GM19238 (cell line): ENCODE data around the gene ZNF407.
"Not testable (repeated sequence)": the region's sequence is repeated elsewhere in the genome, so short reads cannot be mapped to it uniquely, and the experiment has no call there.

Experiments used
- DNase-seq: peaks from one replicate; pipeline ENCODE4 v3.0.0; 2011; ENCODE audit warnings: low spot score; ENCODE audit not compliant: insufficient read length

The ZNF407 gene

DNA sequence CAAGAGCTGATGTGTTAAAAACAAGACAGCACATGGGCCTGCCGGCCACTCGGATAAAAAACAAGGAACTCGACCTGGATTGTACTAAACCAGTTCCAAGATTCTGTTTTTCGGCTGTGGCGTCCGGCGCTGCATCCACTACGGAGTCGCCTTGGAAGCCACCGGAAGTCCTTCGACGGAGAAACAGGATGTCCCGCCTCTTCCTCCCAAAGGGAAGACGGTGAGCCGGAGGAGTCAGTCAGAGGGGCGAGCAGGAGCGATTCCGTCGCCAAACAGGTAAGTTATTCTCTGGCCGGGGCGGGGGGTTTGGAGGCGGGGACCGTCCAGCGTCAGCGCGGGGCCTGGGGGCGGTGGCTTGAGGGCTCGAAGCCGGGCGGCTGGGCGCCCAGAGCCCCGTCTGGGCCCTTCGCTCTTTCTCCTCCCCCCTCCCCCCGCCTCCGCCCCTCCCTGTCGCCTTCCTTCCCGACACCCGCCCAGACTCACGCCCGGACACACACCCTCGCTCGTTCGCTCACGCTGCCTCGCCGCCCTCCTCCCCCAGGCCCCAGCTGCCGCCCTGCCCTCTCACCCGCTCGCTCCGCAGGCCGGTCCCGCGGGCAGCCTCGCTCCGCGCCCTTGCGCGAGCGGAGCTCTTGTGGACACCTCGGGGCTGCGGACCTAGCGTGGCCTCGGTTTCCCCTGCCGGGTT lies at the start of gene ZNF407:
TSS of gene ZNF407 (plus strand) at position 209 of the 688 bp plus-strand sequence. CDS start 33,150 bp downstream, outside the sequence.
- peak; percentile 76 for DNase-seq

DNA sequence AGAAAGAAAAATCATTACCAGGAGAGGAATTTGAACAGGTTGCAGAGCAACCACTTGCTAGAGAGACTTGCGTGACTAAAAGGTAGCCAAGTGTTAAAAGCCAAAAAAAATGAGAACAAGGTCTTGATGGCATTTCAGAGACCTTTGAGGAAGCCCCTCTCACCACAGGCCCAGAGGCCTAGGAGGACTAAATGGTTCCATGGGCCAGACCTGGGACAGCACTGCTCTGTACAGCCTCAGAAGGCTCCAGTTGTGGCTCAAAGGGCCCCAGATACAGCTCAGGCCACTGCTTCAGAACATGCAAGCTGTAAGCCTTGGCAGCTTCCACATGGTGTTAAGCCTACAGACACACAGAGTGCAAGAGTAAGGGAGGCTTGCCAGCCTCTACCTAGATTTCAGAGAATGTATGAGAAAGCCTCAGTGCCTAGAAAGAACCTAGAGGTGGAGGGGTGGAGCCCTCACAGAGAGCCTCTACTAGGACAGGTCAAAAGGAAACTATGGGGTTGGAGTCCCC lies 48.0 kb upstream of the ZNF407 start:
- DNase-seq, result no peak

GRCh38 chr18:74550886-74551285 lies 46.8 kb upstream of the ZNF407 start:
- DNase-seq, result no peak

GRCh38 chr18:74551452-74551851 lies 46.2 kb upstream of the ZNF407 start:
- no peak for DNase-seq

DNA sequence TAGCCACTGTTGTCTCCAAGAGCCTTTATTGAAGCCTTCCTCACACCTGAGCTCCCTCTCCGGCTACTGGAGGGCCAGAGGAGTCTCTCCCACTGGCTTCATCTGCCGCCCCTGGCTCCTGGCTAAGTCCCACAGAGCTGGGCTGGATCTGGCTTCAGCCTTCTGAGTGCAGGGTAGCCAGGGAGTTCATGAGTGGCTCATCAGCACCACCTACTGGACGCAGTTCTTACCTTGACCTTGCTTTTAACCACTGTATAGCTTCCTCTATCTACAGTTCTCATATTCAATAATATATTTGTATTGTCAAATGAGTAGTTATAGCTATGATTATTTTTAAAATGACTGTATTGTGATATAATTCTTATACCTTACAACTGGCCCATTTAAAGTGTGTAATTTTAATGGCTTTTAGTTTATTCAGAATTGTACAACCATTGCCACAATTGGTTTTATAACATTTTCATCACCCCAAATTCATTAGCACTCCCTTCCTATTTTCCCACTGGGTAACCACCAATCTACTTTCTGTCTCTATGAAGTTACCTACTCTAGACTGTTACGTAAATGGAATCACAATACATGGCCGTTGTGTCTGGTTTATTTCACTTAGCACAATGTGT lies 45.6 kb upstream of the ZNF407 start:
- DNase-seq, result peak; percentile 79

DNA sequence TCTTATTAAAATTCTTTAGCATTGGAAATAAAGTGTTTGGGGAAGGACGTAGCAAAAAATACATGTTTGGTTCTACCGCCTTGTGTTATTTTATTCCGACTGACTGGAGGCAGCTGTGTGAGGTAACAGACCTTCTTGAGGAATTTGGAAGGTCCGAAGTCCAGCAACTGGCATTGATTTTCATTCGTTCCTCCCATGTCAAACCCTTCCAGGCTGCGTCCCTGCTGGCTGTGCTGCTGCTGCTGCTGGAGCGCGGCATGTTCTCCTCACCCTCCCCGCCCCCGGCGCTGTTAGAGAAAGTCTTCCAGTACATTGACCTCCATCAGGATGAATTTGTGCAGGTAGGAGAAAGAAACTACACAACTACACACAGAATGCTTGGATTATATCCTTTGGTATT lies 41.5 kb upstream of the ZNF407 start:
- DNase-seq, result no peak

DNA sequence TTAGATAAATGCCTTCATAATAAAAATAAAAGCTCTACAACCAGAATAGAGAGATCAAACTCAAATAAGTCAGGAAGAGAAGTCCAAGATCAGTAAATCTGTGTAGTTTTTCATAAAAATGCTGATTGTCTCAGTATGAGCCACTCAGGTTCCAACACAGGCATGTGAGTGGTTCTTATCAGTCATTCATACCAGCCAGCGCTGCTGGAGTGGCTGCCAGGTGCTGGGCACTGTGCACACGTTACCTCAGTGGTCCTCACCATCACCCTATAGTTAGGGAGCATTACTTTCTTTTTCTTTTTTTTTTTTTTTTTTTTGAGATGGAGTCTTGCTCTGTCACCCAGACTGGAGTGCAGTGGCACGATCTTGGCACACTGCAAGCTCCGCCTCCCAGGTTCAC lies 39.6 kb upstream of the ZNF407 start:
- DNase-seq, result no peak

- DNase-seq, result no peak
Measured at GRCh38 chr18:74562131-74562730, 35.4 kb upstream of the ZNF407 start.

- DNase-seq, result no peak
Measured at GRCh38 chr18:74562775-74563174, 34.9 kb upstream of the ZNF407 start.

- DNase-seq, result no peak
Measured at GRCh38 chr18:74563999-74564398, 33.7 kb upstream of the ZNF407 start.

DNA sequence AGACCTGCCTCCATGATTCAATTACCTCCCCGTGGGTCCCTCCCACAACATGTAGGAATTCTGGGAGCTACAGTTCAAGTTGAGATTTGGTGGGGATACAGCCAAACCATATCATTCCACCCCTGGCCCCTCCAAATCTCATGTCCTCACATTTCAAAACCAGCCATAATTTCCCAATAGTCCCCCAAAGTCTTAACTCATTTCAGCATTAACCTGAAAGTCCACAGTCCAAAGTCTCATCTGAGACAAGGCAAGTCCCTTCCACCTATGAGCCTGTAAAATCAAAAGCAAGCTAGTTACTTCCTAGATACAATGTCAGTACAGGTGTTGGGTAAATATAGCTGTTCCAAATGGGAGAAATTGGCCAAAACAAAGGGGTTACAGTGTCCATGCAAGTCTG lies 32.5 kb upstream of the ZNF407 start:
- not testable (repeated sequence) for DNase-seq

DNA sequence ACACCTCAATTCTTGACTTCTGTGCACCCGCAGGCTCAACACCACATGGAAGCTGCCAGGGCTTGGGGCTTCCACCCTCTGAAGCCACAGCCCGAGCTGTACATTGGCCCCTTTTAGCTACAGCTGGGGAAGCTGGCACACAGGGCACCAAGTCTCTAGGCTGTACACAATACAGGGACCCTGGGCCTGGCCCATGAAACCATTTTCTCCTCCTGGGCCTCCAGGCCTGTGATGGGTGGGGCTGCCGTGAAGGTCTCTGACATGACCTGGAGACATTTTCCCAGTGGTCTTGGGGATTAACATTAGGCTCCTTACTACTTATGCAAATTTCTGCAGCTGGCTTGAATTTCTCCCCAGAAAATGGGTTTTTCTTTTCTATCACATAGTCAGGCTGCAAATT lies 31.7 kb upstream of the ZNF407 start:
- DNase-seq, result not testable (repeated sequence)

GRCh38 chr18:74567822-74568221 lies 29.8 kb upstream of the ZNF407 start:
- no peak for DNase-seq

- no peak for DNase-seq
Measured at GRCh38 chr18:74569401-74569800, 28.3 kb upstream of the ZNF407 start.

GRCh38 chr18:74570266-74570665 lies 27.4 kb upstream of the ZNF407 start:
- no peak for DNase-seq

GRCh38 chr18:74571895-74572680 lies 25.6 kb upstream of the ZNF407 start:
- DNase-seq, result no peak

- no peak for DNase-seq
Measured at GRCh38 chr18:74573053-74573452, 24.6 kb upstream of the ZNF407 start.

DNA sequence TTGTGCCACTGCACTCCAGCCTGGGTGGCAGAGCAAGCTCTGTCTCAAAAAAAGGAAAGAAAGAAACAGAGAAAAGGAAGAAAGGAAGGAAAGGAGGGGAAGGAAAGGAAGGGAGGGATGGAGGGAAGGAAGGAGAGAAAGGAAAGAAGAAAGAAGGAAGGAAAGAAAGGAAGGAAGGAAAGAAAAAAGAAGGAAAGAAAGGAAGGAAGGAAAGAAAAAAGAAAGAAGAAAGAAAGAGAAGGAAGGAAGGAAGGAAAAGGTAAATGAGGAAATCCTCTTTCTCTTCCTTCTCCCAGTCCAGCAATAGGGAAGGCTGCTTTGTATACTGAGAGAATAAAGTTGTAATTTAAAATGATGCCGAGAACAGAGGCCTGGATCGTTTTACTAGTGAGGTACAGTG lies 22.8 kb upstream of the ZNF407 start:
- no peak for DNase-seq

GRCh38 chr18:74577019-74577418 lies 20.7 kb upstream of the ZNF407 start:
- no peak for DNase-seq

DNA sequence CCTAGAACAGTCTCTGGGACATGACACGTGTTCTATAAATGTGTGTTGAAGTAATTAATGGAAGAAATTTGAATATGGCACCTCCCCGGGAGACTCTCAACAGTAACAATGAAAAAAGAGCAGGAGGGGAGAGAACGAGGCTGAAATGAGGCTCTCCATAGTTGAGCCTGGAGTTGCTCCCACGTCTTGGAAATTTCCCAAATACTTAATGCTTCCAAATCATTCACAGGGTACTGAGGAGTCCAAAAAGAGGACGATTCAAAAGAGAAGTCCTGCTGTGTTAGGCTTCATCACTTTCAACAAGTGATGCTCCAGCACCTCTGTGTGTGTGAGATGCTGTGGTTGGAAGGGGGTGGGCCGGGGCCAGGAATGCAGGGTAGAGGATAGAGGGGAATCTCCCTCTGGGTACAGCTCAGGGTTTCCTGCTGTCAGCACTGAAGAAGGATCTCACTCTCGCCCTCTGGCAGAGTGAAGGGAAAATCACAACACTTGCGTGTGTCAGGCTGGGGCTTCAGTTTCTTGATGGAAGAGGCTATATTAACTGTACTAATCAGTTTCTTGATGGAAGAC lies 18.1 kb upstream of the ZNF407 start:
- DNase-seq, result no peak

DNA sequence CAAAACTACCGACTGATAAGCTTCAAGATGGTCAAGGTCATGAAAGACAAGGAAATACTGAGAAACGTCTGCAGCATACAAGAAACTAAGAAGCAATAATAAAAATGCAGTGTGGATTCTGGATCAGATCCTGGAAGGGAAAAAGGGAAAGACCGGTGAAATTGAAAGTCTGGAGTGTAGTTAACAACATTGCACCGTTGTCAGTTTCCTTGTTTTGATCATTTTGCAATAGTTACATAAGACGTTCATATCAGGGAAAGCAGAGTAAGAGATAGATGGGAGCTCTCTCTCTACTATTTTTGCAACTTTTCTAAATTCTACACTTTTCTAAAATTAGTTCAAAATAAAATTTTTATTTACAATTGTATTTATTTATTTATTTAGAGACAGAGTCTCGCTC lies 15.0 kb upstream of the ZNF407 start:
- no peak for DNase-seq
